GM12873 (cell line): ENCODE measurements around the gene SPEM3.

Experiments
- TF ChIP-seq, protein P1 (sequence below): IDR thresholded peaks from 2 replicates; pipeline ENCODE4 v1.5.1; 2012; ENCODE audit warnings: low read depth, mild to moderate bottlenecking, moderate library complexity, low read length, control low read depth; ENCODE audit not compliant: insufficient read depth; ENCODE audit errors: missing control alignments

Gene SPEM3

GRCh38 chr17:7465597-7466275 is 37.1 kb downstream of the SPEM3 start:
- TF ChIP-seq, protein P1, sequence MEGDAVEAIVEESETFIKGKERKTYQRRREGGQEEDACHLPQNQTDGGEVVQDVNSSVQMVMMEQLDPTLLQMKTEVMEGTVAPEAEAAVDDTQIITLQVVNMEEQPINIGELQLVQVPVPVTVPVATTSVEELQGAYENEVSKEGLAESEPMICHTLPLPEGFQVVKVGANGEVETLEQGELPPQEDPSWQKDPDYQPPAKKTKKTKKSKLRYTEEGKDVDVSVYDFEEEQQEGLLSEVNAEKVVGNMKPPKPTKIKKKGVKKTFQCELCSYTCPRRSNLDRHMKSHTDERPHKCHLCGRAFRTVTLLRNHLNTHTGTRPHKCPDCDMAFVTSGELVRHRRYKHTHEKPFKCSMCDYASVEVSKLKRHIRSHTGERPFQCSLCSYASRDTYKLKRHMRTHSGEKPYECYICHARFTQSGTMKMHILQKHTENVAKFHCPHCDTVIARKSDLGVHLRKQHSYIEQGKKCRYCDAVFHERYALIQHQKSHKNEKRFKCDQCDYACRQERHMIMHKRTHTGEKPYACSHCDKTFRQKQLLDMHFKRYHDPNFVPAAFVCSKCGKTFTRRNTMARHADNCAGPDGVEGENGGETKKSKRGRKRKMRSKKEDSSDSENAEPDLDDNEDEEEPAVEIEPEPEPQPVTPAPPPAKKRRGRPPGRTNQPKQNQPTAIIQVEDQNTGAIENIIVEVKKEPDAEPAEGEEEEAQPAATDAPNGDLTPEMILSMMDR: no peak

DNA sequence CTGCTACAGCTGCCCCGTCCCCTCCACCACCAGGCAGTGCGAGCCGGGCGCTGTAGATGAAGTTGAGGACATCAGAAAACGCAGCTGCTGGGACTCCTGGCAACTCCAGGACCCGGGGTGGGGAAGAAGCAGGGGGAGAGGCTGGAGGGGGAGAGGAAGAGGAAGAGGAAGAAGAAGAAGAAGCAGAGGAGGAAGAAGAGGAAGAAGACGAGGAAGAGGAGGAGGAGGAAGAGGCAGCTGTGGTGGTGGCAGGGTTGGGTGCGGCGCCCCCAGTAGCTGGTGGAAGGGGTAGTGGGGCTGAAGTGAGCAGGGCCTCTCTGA is 37.6 kb downstream of the SPEM3 start:
- TF ChIP-seq, protein P1: no peak

DNA sequence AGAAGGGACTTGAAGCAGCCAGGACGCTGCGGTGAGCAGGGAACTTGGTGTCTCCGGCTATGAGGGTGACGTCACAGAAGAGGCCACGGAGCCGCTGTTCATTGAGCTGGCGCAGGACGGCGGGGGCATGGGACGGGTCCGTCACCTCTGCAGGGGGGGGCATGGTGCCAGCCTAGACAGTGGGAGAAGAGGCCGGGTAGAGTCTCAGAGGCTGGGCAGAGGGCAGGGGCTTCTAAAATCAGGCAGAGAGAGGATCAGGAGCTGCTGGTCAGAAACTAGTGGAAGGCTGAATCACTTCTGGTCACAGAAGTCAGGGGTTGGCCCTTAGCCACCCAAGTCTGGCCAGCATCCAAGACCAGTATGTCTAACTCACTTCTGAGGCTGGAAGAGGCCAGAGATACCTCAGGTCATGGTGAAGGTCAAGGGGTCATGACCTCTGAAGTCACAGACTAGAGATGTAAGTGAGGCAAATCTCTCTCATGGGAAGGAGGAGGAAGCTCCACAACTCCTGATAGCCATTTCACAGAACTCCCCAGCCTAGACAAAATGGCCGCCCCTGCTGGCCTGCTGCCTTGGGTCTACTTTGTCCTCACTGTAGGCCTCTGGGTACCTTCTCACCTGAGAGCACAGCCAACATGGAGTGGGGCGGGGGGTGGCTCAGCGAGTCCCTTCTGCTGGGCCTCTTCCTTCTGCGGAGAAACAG is 38.1 kb downstream of the SPEM3 start:
- TF ChIP-seq, protein P1: no peak

DNA sequence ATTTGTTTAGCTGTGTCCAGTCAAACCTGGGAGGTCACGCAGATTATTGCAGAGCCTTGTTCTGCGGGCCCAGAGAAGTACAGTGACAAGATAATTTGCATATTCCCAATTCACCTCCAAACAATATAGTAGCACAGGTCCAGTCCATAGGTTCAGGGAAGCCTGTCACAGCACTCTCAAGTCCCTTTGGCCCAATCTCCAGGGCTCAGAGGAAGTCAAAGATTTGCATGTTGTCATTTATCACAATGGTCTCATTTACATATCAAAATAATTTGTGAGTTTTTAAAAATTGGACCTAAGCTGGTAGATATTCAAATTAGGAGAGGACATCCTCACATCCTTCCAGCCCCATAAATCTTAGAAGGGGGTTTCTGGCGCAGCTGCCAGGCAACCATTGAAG is 38.8 kb downstream of the SPEM3 start:
- TF ChIP-seq, protein P1: no peak

GRCh38 chr17:7468290-7468689 is 39.6 kb downstream of the SPEM3 start:
- TF ChIP-seq, protein P1: no peak

GRCh38 chr17:7468804-7469389 is 40.2 kb downstream of the SPEM3 start:
- TF ChIP-seq, protein P1: no peak

- TF ChIP-seq, protein P1: no peak
Measured at GRCh38 chr17:7471729-7472128, 43.1 kb downstream of the SPEM3 start.
